Right renal pelvis (tissue), 4 donors: ENCODE measurements around the gene ZBTB20. TPM values are rescaled to one million over a fixed set of nuclear protein-coding genes. Genes with fewer than 3 reads are reported as not detected.

Experiments
- DNase-seq, 4 donors: peaks; one replicate each; pipeline ENCODE4 v3.0.0-alpha.2; 2013; ENCODE audit warnings: low read depth in 4 of 4, low spot score in 3 of 4, missing footprints in 1 of 4
- polyA plus RNA-seq, 4 donors: library from polyadenylated mRNA; unstranded; fragments of 120-200 nt; gene quantifications; one replicate each; pipeline ENCODE4 v1.2.1, GENCODE V29; 2013; ENCODE audit not compliant: insufficient read length in 4 of 4

Gene ZBTB20
- polyA plus RNA-seq, 4 donors, result 4.5 to 5.3 (median 4.9) TPM

GRCh38 chr3:114331007-114331406, 816.1 kb downstream of the ZBTB20 start:
- no peak for DNase-seq

- DNase-seq, result no peak
These were observed 817.3 kb downstream of the ZBTB20 start for GRCh38 chr3:114329823-114330222.

GRCh38 chr3:114328345-114328744, 818.7 kb downstream of the ZBTB20 start:
- no peak for DNase-seq

- DNase-seq, result no peak
These were observed 819.4 kb downstream of the ZBTB20 start for GRCh38 chr3:114327665-114328064.

- no peak for DNase-seq
These were observed 823.4 kb downstream of the ZBTB20 start for GRCh38 chr3:114323546-114324254.

GRCh38 chr3:114320246-114320645, 826.8 kb downstream of the ZBTB20 start:
- DNase-seq, result no peak

- no peak for DNase-seq
These were observed 827.6 kb downstream of the ZBTB20 start for GRCh38 chr3:114319453-114319852.

GRCh38 chr3:114318295-114318694, 828.8 kb downstream of the ZBTB20 start:
- no peak for DNase-seq

- no peak for DNase-seq
These were observed 832.8 kb downstream of the ZBTB20 start for GRCh38 chr3:114314282-114314681.

- DNase-seq, result no peak
These were observed 833.7 kb downstream of the ZBTB20 start for GRCh38 chr3:114313426-114313825.

- no peak for DNase-seq
These were observed 836.4 kb downstream of the ZBTB20 start for GRCh38 chr3:114310695-114311094.

- no peak for DNase-seq
These were observed 838.3 kb downstream of the ZBTB20 start for GRCh38 chr3:114308830-114309229.

- no peak for DNase-seq
These were observed 838.7 kb downstream of the ZBTB20 start for GRCh38 chr3:114308377-114308776.

GRCh38 chr3:114307832-114308231, 839.3 kb downstream of the ZBTB20 start:
- no peak for DNase-seq

- no peak for DNase-seq
These were observed 839.8 kb downstream of the ZBTB20 start for GRCh38 chr3:114307222-114307830.

GRCh38 chr3:114299941-114300624, 847.0 kb downstream of the ZBTB20 start:
- DNase-seq, result no peak

GRCh38 chr3:114299421-114299820, 847.7 kb downstream of the ZBTB20 start:
- no peak for DNase-seq

- no peak for DNase-seq
These were observed 851.1 kb downstream of the ZBTB20 start for GRCh38 chr3:114295946-114296345.

GRCh38 chr3:114294940-114295480, 852.1 kb downstream of the ZBTB20 start:
- DNase-seq, result no peak

GRCh38 chr3:114293838-114294535, 853.1 kb downstream of the ZBTB20 start, which contains the start of gene TIGIT:
Gene TIGIT (plus strand): TSS chr3:114294028. CDS start chr3:114294062, 34 bp downstream.
- no peak for DNase-seq
